Duodenal mucosa (tissue), 2 donors: ENCODE data around the gene UBE2D4.

ENCODE experiments used
- H3K27ac ChIP-seq: one replicate; pipeline ENCODE4 v1.7.0; 2013; ENCODE audit warnings: low read depth, low read length
- H3K27me3 ChIP-seq, 2 donors: one replicate each; pipeline ENCODE4 v1.7.0; 2013; ENCODE audit warnings: low read length in 2 of 2, control low read depth in 1 of 2; ENCODE audit not compliant: insufficient read depth in 2 of 2, control insufficient read depth in 1 of 2
- H3K36me3 ChIP-seq, 2 donors: one replicate each; pipeline ENCODE4 v1.7.0; 2013; ENCODE audit warnings: low read length in 2 of 2, control low read depth in 1 of 2; ENCODE audit not compliant: insufficient read depth in 2 of 2, control insufficient read depth in 1 of 2
- H3K4me1 ChIP-seq, 2 donors: one replicate each; pipeline ENCODE4 v1.7.0; 2013; ENCODE audit warnings: low read length in 2 of 2, control low read depth in 1 of 2; ENCODE audit not compliant: insufficient read depth in 2 of 2, control insufficient read depth in 1 of 2
- H3K4me3 ChIP-seq, 2 donors: one replicate each; pipeline ENCODE4 v1.7.0; 2013; ENCODE audit warnings: low read length in 2 of 2, low read depth in 1 of 2
- H3K9ac ChIP-seq, 2 donors: one replicate each; pipeline ENCODE4 v1.7.0; 2013; ENCODE audit warnings: low read length in 2 of 2, low read depth in 1 of 2
- H3K9me3 ChIP-seq, 2 donors: one replicate each; pipeline ENCODE4 v1.7.0; 2013; ENCODE audit warnings: low read length in 2 of 2, control low read depth in 1 of 2; ENCODE audit not compliant: control insufficient read depth in 1 of 2

UBE2D4 gene

DNA sequence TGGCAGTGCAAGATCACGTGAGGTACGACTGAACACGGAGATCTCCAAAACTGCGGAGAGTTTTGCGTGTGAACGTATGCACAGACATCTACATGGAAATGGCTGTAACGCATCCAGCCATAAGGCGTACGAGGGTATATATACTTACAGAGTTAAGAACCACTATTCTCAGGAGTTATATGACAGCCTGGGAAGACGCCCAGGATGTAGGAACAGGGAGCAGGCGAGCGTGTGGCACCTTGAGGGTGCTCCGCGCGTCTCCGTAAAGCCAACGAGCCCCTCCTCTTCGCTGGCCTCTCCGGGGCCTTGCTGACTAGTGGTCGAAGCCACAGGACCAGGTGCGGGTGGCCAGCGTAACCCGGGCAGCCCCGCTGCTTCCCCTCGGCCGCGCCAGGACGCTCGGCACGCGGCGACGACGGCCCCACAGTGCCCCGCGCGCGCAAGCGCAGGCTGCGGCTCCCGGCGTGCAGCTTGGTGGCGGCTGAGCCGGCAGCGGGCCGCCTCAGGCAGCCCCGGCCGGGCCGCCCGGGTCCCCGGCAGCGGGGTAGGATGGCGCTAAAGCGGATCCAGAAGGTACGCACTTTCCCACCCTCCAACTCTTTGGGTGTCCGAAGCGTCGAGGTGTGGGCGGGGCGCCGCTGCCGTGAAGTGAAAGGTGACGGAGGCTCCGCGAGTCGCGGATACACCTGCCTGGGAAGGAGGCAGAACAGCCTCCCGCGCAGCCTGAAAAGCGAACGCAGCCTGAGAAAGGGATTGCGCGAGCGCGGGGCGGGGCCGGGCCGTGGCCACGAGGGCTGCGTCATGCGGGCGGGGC lies at the start of gene UBE2D4:
UBE2D4 (plus strand) TSS at position 453 of the 814 bp plus-strand sequence; CDS start at position 550, 97 bp downstream.
- H3K4me1 ChIP-seq = peaks cover 8 to 9% of the 10 kb centered on the region in 2 donors
- H3K9ac ChIP-seq = peak within 1 kb of the TSS; percentile 85 to 95
- peak within 1 kb of the TSS; percentile 95 for H3K27ac ChIP-seq
- peak within 1 kb of the TSS; percentile 89 to 92 for H3K4me3 ChIP-seq
- no peaks in the 10 kb centered on the region for H3K9me3 ChIP-seq
- no peaks in the 10 kb centered on the region for H3K36me3 ChIP-seq
- H3K27me3 ChIP-seq = no peaks in the 10 kb centered on the region

DNA sequence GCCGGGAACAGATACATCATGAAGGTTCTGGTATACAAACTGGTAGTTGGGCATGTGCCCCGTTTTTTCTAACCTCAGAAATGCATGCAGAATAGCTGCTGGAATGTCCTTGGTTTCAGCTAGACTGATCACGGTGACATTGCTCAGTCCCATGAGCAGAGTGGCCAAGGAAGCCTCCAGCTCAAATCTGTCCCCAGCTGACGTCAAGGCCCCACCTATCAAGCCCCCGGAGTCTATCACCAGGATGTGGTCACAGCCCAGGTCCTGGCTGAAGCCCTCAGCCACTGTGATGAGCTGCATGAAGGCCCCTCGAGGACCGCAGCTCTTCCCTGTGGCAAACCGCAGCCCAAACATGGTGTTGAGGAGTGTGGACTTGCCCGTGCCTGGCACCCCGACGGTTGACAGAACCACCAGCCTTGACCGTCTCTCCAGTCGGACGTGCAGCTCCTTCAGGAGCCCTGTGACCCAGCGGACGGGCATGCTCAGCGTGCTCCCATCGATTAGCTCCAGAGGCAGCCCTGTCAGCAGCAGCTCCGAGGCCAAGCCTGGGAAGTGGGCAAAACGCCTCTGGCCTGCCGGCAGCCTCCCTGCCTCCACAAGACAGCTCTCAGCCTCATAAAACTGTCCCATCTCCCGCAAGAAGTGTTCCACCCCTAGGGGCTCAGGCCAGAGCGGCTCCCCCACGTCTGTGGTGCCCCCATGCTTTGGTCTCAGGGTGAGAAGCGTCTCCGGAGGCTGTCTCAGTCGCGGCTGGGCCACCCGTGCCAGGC lies 49.1 kb upstream of the UBE2D4 start:
- Histone ChIP-seq H3K9ac (no peak overlapping the region), H3K4me1 (peaks cover 9 to 12% of the 10 kb centered on the region in 2 donors), H3K9me3 (no peaks in the 10 kb centered on the region), H3K36me3 (peaks cover 16 to 67% of the 10 kb centered on the region in 2 donors), H3K4me3 (no peak overlapping the region), H3K27me3 (no peaks in the 10 kb centered on the region), H3K27ac (no peak overlapping the region)

GRCh38 chr7:43877968-43878864 lies 48.0 kb upstream of the UBE2D4 start:
- H3K4me3 ChIP-seq = no peak overlapping the region
- no peak overlapping the region for H3K27ac ChIP-seq
- peaks cover 1 to 3% of the 10 kb centered on the region in 2 donors for H3K4me1 ChIP-seq
- H3K36me3 ChIP-seq = peaks cover 16 to 67% of the 10 kb centered on the region in 2 donors
- H3K9ac ChIP-seq = no peak overlapping the region
- no peaks in the 10 kb centered on the region for H3K27me3 ChIP-seq
- no peaks in the 10 kb centered on the region for H3K9me3 ChIP-seq

DNA sequence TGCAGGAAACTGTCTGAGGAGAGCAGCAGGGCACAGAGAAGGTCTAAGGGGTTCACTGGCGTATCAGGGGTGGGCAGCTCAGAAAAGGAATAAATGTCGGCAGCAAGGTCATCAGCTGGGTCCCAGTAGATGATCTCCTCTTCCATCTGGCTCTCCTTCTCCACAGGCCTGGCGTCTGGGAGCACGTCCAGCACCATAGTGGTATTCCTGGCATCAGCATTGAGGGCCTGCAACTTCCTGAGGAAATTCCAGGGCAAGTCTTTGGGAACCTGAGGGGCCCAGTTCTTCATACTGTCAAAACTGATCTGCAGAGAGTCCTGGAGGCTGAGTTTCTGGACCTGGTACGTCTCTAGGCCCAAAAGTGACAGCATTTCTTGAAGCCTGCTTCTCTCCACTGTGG lies 47.4 kb upstream of the UBE2D4 start:
- H3K9ac ChIP-seq = no peak overlapping the region
- H3K36me3 ChIP-seq = peaks cover 16 to 70% of the 10 kb centered on the region in 2 donors
- no peak overlapping the region for H3K27ac ChIP-seq
- H3K27me3 ChIP-seq = no peaks in the 10 kb centered on the region
- H3K4me1 ChIP-seq = no peaks in the 10 kb centered on the region
- no peak overlapping the region for H3K4me3 ChIP-seq
- no peaks in the 10 kb centered on the region for H3K9me3 ChIP-seq

DNA sequence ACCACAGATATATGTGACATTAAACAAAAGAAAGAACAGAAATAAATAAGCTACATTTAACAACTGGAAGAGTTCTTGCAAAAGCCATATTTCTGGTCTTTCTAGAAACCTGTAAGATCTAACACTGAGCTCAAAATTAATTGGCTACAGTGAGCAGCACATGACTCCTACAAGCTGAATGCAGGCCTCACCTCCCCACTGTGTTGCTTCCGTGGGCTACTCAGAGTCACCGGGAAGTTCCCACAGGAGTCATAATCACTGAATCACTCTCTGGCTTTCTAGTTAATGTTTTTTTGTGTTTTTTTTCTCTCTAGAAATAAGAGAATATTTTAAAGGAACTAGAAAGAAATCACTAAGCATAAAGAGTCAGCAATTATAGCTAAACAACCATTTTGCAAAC lies 46.8 kb upstream of the UBE2D4 start:
- no peak overlapping the region for H3K27ac ChIP-seq

DNA sequence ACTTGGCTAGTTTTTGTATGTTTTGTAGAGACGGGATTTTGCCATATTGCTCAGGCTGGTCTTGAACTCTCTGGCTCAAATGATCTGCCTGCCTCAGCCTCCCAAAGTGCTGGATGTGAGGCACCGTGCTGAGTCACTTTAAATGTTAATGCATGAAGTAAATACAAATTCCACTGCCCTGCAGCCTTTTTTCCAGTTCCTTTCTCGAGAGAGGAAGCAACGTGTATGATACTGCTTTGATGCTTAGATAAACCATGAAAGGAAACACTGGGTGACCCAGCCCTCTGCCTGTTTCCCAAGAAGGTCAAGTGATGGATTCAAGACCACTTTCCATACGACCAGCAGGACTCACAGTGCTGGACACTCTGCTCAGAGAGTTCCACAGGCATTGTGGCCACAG lies 45.6 kb upstream of the UBE2D4 start:
- H3K27me3 ChIP-seq = no peaks in the 10 kb centered on the region
- H3K9ac ChIP-seq = no peak overlapping the region
- H3K4me3 ChIP-seq = no peak overlapping the region
- no peak overlapping the region for H3K27ac ChIP-seq
- no peaks in the 10 kb centered on the region for H3K9me3 ChIP-seq
- no peaks in the 10 kb centered on the region for H3K4me1 ChIP-seq
- H3K36me3 ChIP-seq = peaks cover 14 to 80% of the 10 kb centered on the region in 2 donors

More for the DNA sequence above, 46.8 kb upstream of the UBE2D4 start:
- no peak overlapping the region for H3K9ac ChIP-seq
- peaks cover 16 to 76% of the 10 kb centered on the region in 2 donors for H3K36me3 ChIP-seq
- H3K27me3 ChIP-seq = no peaks in the 10 kb centered on the region
- no peaks in the 10 kb centered on the region for H3K9me3 ChIP-seq
- no peak overlapping the region for H3K4me3 ChIP-seq
- H3K4me1 ChIP-seq = no peaks in the 10 kb centered on the region

DNA sequence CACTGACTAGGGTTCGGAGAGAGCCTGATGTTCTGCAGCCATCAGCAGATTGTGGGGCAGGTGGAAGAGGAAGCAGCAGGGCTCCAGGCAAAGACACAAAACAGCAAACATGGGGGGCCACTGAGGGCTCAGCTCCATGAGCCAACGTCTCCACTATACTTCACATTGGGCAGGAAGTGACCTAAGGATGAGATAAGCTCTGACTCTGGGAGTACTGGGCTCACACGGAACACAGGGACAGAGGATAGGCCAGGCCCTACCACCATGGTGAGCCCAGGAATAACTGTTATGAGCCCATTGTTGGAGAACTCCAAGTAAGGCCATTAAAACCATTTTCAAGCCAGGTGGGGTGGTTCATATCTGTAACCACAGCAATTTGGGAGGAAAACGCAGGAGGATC lies 42.0 kb upstream of the UBE2D4 start:
- H3K4me3 ChIP-seq = no peak overlapping the region
- H3K9ac ChIP-seq = no peak overlapping the region
- H3K36me3 ChIP-seq = peaks cover 5 to 57% of the 10 kb centered on the region in 2 donors
- H3K9me3 ChIP-seq = no peaks in the 10 kb centered on the region
- H3K4me1 ChIP-seq = no peaks in the 10 kb centered on the region
- no peak overlapping the region for H3K27ac ChIP-seq
- no peaks in the 10 kb centered on the region for H3K27me3 ChIP-seq

GRCh38 chr7:43884617-43885016 lies 41.6 kb upstream of the UBE2D4 start:
- Histone ChIP-seq H3K27ac (no peak overlapping the region), H3K36me3 (peaks cover 5 to 53% of the 10 kb centered on the region in 2 donors), H3K27me3 (no peaks in the 10 kb centered on the region), H3K4me3 (no peak overlapping the region), H3K4me1 (no peaks in the 10 kb centered on the region), H3K9ac (no peak overlapping the region), H3K9me3 (no peaks in the 10 kb centered on the region)

DNA sequence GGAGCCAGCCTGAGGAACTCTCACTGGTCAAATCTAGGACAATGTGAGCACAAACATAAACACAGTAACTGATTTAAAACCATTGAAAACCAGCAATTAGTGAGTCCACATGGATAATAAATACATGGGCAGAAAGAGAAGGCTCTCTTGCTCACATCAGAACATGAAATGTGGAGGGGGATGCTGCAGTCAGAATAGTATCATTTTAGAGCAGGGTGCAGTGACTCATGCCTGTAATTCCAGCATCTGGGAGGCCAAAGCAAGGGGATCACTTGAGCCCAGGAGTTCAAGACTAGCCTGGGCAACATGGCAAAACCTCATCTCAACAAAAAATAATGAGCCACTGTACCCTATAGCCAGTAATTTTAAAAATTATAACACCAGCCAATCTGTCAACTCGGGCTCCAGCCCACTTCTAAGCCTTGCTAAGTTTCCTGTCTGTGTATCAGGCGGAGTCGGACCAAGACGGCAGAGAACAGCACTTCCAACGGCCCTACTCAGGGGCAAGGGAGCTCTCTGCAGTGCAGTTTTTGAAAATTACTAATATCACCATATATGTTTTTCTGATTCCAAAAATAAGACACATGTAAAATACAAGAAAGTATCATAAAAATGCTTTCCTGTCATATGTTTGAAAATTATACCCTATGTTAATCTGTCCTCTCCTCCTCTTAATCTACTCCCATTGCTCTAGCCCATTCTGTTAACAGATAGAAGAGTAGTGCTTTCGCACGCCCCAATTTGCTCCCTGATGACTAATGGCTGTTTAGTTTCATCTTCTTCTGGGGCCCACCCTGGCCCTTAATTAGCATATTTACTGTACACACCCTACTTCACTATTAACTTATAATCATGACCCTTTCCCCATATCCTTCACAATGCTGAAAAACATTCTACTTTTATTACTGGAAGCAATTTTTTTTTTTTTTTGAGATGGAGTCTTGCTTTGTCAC lies 37.0 kb upstream of the UBE2D4 start:
- Histone ChIP-seq H3K36me3 (peaks cover 5 to 26% of the 10 kb centered on the region in 2 donors), H3K9me3 (no peaks in the 10 kb centered on the region), H3K27ac (no peak overlapping the region), H3K9ac (no peak overlapping the region), H3K4me1 (peaks cover 7 to 9% of the 10 kb centered on the region in 2 donors), H3K4me3 (no peak overlapping the region), H3K27me3 (no peaks in the 10 kb centered on the region)
